Activated CD4-positive, alpha-beta T cell treated with anti-CD3 and anti-CD28 coated beads, Interleukin-2, Interleukin-6, amounts not matched to agents 100 ng/mL and 50 ng/mL, durations not matched to agents 16 hours and 8 hours (primary cell): ENCODE data around the gene LEUTX.
"Not testable (repeated sequence)": the region's sequence is repeated elsewhere in the genome, so short reads cannot be mapped to it uniquely, and the experiment has no call there.

Experiments used
- DNase-seq: peaks from one replicate; pipeline ENCODE4 v3.0.0-alpha.2; 2020

Gene LEUTX

DNA sequence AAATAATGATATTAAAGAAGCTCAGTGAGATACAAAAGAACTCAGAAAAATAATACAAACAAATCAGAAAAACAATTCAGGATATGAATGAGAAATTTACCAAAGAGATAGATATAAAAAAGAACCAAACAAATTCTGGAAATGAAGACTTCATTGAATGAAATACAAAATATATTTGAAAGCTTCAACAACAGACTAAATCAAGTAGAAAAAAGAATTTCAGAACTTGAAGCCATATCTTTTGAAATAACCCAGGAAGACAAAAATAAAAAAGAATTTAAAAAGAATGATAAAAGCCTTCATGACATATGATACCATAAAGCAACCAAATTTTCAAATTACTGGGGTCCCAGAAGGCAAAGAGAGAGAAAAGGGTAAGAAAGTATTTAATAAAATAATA lies 9.6 kb downstream of the LEUTX start:
- DNase-seq = no peak

DNA sequence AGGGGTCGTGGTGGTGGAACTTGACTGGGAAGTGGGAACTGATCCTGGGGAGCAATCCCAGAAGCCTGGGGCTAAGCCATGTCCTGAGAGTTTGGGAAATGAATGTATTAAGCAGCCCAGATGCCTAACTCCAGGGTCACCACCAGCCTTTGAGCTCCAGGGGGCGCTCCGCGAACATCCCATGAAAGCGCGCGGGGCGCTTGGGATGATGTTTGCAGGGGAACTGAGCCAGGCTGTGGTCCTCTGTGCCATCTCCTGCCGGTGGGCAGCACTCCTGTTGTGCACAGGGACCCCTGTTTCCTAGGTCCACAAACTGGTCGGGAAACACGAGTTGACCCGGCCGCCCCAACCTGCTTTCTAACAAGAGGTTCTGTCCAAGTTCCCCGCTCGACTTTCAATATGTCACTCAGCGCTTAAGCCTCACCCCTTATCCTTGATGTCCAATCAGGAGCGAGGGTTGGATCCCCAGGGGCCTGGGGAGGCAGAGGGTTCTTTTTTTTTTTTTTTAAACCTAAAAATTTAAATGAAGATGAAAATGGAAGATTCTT lies 14.4 kb downstream of the LEUTX start:
- peak; percentile 79 for DNase-seq

DNA sequence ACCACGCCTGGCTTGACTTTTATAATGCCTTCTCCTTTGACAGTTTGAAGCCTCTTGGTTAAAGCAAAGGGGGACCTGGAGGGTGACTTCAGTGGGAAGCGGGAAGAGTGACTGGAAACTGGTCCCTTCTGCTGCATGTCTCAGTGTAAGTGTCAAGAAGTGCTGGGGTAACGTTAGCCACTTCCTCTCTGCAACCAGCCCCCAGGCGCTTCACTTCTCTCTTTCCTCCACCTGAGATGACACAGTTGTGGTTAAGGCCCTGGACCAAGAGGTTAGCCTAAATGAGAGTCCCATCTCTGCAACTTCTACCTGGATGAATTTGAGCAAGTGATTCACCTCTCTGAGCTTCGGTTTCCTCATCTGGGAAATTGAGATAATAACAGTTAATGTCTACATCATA lies 16.3 kb downstream of the LEUTX start:
- peak; percentile 40 for DNase-seq

DNA sequence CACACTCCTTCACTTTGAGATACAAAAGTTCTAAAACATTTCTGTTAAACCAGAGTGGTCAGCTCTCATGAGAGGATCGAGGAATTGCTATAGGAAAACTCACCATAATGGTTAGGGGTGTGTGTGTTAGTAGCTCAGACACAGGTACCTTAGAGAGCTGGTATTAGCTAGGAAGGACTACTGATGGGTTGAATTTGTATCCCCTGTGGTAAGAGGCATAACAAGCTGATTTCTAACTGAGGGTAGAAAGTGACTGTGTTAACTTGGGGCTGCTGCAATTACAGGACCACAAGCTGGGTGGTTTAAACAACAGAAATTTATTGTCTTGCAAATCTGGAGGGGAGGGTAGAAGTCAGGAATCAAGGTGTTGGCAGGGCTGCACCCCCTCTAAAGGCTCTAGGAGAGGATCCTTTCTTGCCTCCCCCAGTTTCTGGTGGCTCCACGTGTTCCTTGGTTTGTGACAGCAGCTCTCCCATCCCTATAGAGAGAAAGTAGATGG lies 17.4 kb downstream of the LEUTX start:
- DNase-seq = no peak

DNA sequence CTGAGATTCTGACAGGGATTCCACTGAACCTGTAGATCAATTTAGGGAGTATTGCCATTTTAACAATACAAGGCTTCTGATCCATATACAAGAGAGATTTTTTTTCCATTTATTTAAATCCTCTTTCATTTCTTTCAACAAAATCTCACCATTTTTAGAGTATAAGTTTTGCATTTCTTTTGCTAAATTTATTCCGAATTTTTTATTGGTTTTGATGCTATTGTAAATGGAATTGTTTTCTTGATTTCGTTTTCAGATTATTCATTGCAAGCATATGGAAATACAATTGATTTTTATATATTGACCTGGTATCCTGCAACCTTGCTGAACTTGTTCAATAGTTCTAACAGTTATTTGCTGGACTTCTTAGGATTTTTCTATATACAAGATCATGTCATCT lies 18.4 kb downstream of the LEUTX start:
- DNase-seq = no peak

DNA sequence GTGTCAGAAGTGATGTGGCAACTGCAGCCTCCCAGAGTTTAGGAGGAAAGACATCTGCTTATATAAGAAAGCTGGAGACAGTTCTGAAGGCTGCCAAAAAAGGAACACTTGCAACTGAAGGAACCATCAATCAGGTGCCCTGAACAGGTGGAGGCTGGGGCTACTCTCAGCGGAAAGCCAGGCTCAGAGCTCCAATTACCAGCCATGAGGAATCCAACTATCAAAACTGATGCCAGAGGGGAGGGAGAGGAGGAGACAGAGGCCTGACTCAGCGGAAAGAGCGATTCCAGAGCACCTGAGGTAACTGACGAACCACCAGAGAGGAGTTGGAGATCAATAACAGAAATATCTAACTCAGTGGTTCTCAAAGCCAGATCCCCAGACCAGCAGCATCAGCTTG lies 24.3 kb downstream of the LEUTX start:
- DNase-seq = no peak

DNA sequence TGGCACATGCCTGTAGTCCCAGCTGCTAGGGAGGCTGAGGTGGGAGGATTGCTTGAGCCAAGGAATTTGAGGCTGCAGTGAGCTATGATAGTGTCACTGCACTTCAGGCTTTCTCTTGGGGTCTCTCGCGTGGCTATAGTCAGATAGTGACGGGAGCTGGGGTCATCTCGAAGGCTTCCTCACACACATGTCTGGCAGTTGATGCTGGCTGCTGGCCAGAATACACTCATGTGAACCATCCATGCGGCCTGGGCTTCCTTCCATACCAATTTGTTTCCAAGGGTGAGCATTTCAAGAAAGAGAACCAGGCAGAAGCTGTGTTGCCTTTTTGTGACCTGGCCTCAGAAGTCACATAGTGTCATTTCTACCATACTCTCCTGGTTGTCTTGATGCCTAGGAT lies 26.4 kb downstream of the LEUTX start:
- no peak for DNase-seq

DNA sequence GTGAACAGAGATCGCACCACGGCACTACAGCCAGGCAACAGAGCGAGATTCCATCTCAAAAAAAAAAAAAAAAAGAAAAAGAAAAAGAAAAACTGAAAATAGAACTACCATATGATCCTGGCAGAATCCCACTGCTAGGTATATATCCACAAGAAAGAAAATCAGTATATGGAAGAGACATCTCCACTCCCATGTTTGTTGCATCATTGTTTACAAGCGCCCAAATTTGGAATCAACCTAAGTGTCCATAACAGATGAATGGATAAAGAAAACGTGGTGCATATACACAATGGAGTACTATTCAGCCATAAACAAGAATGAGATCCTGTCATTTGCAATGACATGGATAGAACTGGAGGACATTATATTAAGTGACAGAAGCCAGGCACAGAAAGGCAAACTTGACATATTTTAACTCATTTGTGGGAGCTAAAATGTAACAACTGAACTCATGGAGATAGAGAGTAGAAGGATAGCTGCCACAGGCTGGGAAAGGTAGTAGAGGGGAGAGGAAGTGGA lies 29.3 kb downstream of the LEUTX start:
- DNase-seq = no peak

DNA sequence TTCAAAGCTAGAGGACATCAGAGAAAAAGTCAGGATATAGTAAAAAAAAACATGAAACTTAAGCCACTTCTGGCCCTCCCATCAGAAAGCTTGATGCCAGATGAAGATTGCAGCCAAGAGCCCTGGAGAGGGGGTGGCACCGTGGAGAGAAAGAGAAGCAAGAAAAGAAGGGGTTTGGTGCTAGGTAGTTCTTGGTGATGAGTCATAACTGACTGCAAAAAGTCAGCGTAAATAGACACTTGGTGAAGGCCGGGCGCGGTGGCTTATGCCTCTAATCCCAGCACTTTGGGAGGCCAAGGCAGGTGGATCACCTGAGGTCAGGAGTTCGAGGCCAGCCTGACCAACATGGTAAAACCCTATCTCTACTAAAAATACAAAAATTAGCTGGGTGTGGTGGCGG lies 30.0 kb downstream of the LEUTX start:
- DNase-seq = not testable (repeated sequence)

DNA sequence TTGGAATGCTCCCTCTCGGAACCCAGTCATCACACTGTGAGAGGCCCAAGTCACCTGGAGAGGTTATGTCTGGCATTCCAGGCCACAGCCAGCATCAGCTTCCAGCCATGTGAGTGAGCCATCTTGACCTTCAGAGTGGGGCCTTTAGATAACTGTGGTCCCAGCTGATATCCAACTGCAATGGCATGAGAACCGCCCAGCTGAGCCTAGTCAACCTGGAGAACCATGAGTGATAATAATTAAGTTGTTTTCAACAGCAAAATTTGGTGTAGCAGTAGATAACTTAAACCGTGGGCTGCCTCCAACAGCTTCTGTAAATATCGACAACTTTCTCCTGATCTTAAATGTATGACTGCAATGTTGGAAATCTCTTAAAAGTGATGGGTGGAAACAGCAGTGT lies 30.7 kb downstream of the LEUTX start:
- no peak for DNase-seq

DNA sequence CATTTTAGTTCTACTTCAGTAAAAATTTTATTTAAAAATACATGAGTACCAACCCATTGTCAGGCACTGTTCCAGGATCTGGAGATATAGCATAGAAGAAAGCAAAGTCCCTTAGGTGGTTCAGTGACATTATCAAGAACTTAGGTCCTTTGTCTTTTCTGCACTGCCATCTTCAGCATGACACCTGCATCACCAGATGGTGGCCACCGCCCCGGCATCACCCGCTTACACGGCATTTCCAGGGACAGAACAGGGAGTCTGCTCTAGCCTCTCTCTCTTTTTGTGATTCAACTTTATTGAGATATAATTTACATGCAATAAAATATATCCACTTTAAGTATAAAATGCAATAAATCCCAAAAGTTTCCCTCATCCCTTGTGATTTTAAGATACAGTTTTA lies 31.8 kb downstream of the LEUTX start:
- DNase-seq = no peak

DNA sequence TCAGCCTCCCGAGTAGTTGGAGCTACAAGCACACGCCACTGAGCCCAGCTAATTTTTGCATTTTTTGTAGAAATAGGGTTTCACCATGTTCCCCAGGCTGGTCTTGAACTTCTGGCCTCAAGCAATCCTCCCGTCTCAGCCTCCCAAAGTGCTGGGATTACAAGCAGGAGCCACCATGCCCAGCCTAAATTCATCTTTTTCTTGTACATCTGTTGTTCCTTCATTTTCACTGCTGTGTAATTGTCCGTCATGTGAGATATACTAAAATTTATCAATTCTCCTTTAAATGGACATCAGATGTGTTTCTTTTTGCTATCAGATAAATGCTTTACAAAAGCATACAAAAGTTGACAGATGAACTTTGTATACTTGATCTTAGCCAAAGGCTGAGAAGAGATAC lies 32.4 kb downstream of the LEUTX start:
- no peak for DNase-seq

DNA sequence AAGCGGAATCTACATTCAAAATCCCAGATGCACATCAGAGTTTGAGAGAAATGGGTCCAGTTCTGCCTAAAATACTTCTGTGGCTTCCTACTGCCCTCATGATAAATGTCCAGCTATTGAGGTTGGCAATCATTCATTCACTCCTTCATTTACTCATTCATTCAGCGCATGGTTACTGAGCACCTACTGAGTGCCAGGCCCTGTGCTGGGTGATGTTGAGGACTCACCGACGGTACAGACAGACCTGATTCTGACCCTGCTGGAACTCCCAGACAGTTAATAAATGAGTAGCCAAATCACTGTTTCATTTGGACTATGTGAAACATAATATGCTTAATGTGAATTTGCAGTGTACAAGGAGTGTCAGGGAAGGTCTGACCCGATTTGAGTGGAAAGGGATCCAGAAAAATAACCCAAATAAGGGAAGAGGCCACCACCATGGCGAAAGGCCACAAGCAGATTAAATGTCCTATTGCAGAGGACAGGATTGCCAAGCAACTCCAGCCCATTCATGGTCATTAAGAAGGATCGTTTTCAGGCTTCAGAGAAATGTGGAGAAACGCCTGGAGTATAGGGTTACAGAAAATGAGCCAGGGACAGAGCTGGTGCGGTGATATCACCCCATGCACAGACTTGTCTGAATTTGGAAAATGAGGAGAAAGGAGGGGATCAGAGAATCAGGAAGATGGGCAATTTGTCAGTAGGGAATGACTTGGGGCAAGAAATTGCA lies 34.8 kb downstream of the LEUTX start:
- no peak for DNase-seq

DNA sequence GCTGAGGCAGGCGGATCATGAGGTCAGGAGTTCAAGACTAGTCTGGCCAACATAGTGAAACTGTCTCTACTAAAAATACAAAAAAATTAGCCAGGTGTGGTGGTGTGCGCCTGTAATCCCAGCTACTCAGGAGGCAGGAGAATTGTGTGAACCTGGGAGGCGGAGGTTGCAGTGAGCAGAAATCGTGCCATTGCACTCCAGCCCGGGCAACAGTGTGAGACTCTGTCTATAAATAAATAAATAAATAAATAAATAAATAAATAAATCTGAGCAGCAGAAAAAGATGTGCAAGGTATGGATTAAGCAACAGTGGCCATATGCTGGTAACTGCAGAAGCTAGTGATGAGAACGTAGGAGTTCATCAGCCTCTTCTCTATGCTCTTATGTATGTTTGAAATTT lies 35.5 kb downstream of the LEUTX start:
- DNase-seq = not testable (repeated sequence)

DNA sequence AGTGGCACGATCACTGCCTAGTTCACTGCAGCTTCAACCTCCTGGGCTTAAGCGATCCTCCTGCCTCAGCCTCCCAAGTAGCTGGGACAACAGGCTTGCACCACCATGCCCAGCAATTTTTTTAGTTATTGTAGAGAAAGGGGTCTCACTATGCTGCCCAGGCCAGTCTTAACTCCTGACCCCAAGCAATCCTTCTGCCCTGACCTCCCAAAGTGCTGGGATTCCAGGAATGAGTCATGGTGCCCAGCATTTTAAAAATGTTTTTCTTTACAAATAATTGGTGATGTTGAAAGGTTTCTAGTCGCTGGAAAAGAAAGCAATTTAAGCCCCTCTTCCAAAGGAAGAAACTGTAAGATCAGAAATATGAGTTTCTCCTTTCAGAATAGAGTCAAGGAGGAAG lies 35.9 kb downstream of the LEUTX start:
- no peak for DNase-seq

DNA sequence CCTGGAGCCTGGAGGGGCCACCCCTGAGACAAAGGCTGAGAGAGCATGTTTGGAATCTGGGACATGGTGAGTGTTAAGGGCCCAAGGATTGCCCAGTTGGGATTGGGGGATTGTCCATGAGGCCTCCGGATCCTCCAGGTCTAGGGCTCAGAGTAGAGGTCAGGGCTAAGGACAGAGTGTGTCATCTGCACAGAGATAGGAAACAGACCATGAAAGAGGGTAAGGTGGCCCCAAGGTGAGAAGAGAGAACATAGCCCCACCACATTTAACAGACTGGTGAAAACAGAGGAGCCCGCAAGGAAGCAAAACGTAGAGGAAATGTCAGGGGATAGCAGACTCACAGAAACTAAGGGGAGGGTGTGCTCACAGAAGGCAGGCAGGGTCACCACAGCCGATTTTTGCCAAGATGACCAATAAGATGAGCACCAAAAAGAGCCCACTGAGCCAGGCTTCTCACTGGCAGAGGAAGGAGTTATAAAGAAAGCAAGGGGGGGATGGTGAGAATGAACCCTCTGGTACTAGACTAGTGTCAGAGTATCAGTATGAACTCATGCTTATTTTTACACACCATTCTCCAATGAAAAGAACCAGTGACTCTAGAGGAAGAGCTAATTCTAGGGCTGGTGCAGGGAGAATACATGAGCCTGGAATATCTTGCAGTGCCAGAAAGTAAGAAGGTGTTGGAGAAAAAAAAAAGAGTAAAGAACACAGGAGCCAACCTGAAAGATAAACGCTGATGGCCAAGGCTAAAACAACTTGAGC lies 37.8 kb downstream of the LEUTX start:
- no peak for DNase-seq

DNA sequence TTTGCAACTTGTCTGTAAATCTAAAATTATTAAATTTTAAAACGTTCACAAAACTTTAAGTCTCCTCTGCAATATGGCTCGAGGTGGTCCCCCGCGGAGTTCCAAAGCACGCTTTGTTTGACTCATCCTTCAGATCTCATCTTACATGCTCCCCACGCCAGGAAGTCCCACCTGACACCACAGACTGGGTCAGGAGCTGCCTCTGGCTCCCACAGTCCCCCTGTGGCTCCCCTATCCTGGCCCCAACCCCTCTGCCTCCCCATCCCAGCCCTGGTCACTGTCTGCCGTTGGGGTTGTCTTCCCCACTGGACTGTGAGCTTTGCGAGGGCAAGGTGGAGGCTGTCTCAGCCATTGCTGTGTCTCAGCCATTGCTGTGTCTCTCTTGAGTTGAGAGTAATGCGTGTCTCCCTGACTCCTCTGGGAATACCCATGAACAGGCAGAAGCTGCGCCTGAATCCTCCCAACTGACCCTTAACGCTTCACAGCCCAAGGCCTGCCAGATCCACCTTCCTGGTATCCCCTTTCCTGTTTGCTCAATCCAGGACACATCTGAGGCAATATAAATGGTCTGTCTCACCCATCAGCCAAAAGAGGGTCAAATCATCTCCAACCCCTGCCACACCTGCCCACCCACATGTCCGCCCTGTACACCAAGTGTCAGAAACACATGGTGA lies 39.4 kb downstream of the LEUTX start:
- DNase-seq = no peak

DNA sequence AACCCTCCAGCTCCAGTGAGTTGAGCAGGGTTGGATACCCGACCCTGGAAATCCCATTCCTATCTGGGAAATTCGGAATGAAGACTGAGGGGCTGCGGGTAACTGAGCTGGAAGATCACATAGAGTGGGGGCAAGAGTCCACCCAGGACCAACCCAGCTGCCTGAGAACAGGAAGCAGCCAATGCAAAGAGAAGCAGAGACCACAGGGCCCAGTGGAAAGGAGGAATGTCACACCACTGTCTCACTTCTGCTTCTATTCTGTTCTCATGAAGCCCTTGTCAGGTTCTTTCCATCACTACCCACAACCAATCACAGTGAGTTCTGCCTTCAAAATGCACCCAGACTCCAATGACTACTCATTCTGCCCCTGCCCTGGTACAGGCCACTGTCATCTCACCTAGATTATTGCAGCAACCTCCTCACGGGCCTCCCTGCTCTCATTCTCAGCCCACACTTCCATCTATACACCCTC lies 40.0 kb downstream of the LEUTX start:
- no peak for DNase-seq

DNA sequence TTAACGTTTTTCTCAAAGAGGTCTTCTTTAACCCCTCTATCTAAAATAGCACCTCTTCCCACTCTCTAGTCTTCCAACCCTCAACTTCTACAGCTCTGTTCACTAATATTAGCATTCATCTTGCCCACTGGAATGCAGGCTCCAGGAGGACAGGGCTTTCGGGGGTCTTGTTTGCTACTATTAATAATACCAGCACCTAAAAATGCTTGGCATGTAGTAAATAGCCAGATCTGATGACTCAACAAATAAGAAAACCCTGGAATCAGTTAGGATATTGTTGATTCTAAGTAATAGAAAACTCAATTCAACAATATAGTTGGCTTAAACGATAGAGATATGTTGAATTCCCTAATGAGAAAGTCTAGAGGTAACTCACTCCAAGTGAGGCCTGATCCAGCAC lies 41.1 kb downstream of the LEUTX start:
- no peak for DNase-seq

DNA sequence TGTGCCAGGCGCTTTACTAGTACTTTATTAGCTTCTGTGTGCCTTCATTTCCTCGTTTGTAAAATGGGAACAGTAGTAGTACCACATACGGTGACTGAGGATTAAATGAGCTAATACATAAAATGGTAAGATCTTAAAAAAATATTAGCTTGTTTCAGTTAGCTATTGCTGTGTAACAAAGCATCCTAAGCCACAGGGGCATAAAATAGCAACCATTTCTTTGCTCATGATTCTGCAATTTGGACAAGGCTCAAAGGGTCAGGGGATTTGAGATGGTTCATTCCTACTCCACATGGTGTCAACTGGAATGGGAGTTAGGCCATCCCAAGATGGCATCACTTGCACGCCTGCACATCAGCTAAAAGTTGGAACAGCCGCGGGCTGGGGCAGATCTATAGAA lies 42.0 kb downstream of the LEUTX start:
- DNase-seq = no peak

DNA sequence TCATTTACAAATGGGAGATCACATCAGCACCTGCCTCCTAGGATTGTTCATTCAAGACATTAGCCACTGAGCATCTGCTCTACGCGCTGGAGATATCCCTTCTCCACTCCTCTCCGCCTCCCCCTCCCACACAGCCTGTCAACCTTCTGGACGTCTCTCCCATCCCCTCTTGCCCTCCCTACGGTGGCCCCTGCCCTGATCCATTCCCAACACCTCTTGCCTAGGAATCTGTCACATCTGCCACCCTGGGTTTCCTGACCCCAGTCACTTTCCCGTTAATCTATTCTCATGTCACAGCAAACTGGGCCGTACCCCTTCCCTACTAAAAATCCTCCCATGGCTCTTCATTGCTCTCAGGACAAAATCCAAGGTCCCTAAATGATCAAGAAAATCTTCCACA lies 45.0 kb downstream of the LEUTX start:
- DNase-seq = no peak

DNA sequence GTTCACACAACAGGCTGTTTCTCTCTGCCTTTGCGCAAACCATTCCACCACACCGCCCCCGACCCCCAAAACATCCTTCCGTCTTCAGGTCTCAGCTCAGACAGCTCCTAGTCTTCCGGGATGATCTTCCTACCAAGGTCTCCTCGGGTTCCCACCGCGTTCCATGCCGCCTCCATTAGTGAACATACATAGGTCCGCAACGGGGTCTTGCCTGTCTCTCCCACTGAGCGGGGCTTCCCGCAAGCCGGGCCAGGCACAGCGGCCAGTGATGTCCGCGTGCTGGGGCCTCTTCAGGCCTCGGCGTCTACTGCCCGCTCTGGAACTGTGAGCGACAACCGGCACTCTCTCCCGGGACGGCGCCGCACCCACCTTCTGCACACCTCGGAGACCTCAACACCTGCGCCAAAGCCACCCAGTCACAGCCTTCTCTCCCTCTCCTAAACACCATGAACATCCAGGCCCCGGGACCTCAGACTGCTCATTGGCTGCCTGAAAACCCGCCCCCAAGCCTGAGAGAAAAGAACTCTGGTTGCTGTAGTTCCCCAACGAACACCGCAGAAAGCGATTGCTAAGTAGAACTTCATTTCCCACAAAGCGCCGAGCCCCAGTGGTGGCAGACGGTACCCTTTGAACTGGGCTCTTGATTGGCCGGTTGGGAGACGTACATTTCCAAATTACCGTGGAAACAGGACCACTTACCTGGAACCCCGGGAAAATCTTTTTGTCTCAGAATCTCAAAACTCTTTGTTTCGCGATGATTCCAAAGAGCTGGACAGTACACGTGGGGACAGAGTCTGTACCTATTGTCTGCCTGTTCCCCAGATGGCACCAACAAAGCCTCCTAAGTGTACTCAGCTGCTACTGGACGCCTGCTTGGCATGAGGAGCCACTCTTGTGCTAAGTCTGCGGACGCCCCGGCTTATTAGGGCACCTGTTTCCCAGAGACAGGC lies 45.8 kb downstream of the LEUTX start:
- peak; percentile 92 for DNase-seq
